Heart right ventricle (tissue), 16 donors: ENCODE results near the gene RALGPS1. TPM values are rescaled to one million over a fixed set of nuclear protein-coding genes. Genes with fewer than 3 reads are reported as not detected.
"Not testable (repeated sequence)": the region's sequence is repeated elsewhere in the genome, so short reads cannot be mapped to it uniquely, and the experiment has no call there.

ENCODE experiments used
- ATAC-seq, 8 donors: fragments of 200-7000 bp; cut with Tn5 transposase; one replicate each; pipeline ENCODE4 v1.9.1; 2020; ENCODE audit warnings: mild to moderate bottlenecking in 8 of 8, moderate library complexity in 8 of 8, moderate number of reproducible peaks in 1 of 8
- DNase-seq, 2 donors: peaks; one replicate each; pipeline ENCODE4 v3.0.0-alpha.2; 2020
- H3K27ac ChIP-seq, 10 donors: fragments of 200-600 bp; sonication (generic) in 2 of 10; one replicate each; pipeline versions ENCODE4 v1.5.0 to v1.8.0; 2020 to 2022; ENCODE audit warnings: mild to moderate bottlenecking in 3 of 10
- H3K27me3 ChIP-seq, 7 donors: fragments of 200-600 bp; one replicate each; pipeline ENCODE4 v1.8.0; 2021 to 2022; ENCODE audit warnings: mild to moderate bottlenecking in 2 of 7
- H3K36me3 ChIP-seq, 9 donors: fragments of 200-600 bp; sonication (generic) in 1 of 9; one replicate each; pipeline versions ENCODE4 v1.5.0 to v1.8.0; 2020 to 2022; ENCODE audit warnings: mild to moderate bottlenecking in 2 of 9
- H3K4me1 ChIP-seq, 9 donors: fragments of 200-600 bp; sonication (generic) in 1 of 9; one replicate each; pipeline versions ENCODE4 v1.5.0 to v1.8.0; 2020 to 2022; ENCODE audit warnings: mild to moderate bottlenecking in 4 of 9
- H3K4me3 ChIP-seq, 10 donors: fragments of 200-600 bp; sonication (generic) in 2 of 10; one replicate each; pipeline versions ENCODE4 v1.5.0 to v1.8.0; 2020 to 2022; ENCODE audit warnings: mild to moderate bottlenecking in 7 of 10, moderate library complexity in 2 of 10
- H3K9me3 ChIP-seq, 11 donors: fragments of 200-600 bp in 10 of 11; sonication (generic) in 2 of 11; one replicate each; pipeline versions ENCODE4 v1.5.0 to v1.8.0; 2013 to 2022; ENCODE audit warnings: mild to moderate bottlenecking in 2 of 11, control low read depth in 1 of 11, moderate library complexity in 1 of 11
- WGBS, 2 donors: extraction: QIAGEN DNeasy Blood & Tissue Kit; methylation state at CpG; one replicate each; pipeline ENCODE4 v1.1.7; 2013; ENCODE audit warnings: inconsistent platforms in 1 of 2; 5-methylcytosine and 5-hydroxymethylcytosine counted together
- intact Hi-C, 10 donors: fragments of 100-400 bp; cut with DNase I; formaldehyde crosslinking; loops; one replicate each; pipeline versions ENCODE4 v1.11.1 to v1.14.2; 2022
- polyA plus RNA-seq, 2 donors: library from polyadenylated mRNA; stranded (reverse); fragments of 200-250 nt; gene quantifications; one replicate each; pipeline ENCODE4 v1.2.3, GENCODE V29; 2013
- total RNA-seq, 10 donors: library from RNA; stranded (reverse); fragmentation: NEBNext Ultra II Directional in 3 of 10; extraction: Animal tissue kit (Norgen Biotek cat#: 25700) in 3 of 10; gene quantifications; one replicate each; pipeline versions ENCODE4 v1.2.1 to v1.2.4, GENCODE V29; 2021 to 2023
- TF ChIP-seq, protein P1 (sequence below), 9 donors: fragments of 200-600 bp; sonication (generic) in 2 of 9; IDR thresholded peaks; one replicate each; pipeline versions ENCODE4 v1.5.0 to v1.8.0; 2021 to 2022; ENCODE audit warnings: antibody characterized with exemption in 9 of 9, mild to moderate bottlenecking in 5 of 9, moderate library complexity in 1 of 9
- donor health status: Arrhythmogenic right ventricular cardiomyopathy.
- donor health status: ischemic (EF 13 %, LVEDD 7.1; RV severe dilation, severe dysfunction).
- donor health status: healthy with polysubstance abuse.
- donor health status: DM: no; HTN: yes; CAD: no.
- donor health status: DM: no; HTN: no; CAD: no.
- donor health status: ischemic (EF 25% LVEDD 6.9; RV normal size, moderate dysfunction).
- donor health status: ischemic (EF 25% LVEDD 5.7; RV mildly dilated, moderate dysfunction).
- donor health status: healthy.
- donor health status: DM: yes; HTN: yes; CAD: no.
- donor health status: Ischemic cardiomyopathy.
- donor health status: ischemic (EF 35%, LVEDD 5.7; RV mildly dilated, moderate dysfunction).
- donor health status: nonischemic (EF 11% LVEDD 7.7; RV severe dilation, severe dysfunction).
- donor health status: DM: yes; HTN: yes; CAD: no.
- donor health status: PGD.
- donor health status: ischemic (EF 29% LVEDD 5.4; RV normal size, mild dysfunction).
- donor health status: nonischemic (EF 23%, LVEDD 6.1; RV moderate dilation, normal function).

The RALGPS1 gene
- total and polyA plus RNA-seq, 12 donors: 4.2 to 25.0 (median 16.8) TPM

DNA sequence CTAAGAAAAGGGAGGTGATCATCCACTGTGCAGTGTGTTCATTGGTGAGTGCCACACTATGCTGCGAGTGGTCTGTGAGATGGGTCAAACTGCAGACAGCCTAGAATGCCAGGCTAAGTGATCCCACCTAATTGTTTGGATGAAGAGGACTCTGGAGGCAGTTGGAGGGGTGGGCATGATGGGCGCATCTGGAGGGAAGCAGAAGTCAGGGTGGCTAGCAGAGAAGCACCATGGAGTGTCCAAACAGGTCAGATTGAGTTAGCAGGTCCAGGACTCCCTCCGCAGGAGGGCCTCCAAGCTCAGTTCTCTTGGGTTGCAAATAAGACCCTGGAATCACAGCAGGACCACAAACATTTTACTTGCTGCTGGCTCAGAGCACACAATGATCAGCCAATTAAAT, 227.7 kb downstream of the RALGPS1 start:
- intact Hi-C loops: no loop called here
- peaks cover 0 to 41% (median 14%) of the 10 kb centered on the region in 9 donors for H3K4me1 ChIP-seq
- H3K4me3 ChIP-seq: no peak overlapping the region
- WGBS, 2 donors: 96 to 99% methylated on average over 3 of the region's 3 CpGs
- no peak for ATAC-seq
- no peak for DNase-seq
- no peaks in the 10 kb centered on the region for H3K36me3 ChIP-seq
- no peaks in the 10 kb centered on the region for H3K9me3 ChIP-seq
- no peaks in the 10 kb centered on the region for H3K27me3 ChIP-seq
- TF ChIP-seq, protein P1, sequence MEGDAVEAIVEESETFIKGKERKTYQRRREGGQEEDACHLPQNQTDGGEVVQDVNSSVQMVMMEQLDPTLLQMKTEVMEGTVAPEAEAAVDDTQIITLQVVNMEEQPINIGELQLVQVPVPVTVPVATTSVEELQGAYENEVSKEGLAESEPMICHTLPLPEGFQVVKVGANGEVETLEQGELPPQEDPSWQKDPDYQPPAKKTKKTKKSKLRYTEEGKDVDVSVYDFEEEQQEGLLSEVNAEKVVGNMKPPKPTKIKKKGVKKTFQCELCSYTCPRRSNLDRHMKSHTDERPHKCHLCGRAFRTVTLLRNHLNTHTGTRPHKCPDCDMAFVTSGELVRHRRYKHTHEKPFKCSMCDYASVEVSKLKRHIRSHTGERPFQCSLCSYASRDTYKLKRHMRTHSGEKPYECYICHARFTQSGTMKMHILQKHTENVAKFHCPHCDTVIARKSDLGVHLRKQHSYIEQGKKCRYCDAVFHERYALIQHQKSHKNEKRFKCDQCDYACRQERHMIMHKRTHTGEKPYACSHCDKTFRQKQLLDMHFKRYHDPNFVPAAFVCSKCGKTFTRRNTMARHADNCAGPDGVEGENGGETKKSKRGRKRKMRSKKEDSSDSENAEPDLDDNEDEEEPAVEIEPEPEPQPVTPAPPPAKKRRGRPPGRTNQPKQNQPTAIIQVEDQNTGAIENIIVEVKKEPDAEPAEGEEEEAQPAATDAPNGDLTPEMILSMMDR (IDR thresholded peaks at IDR 0.05): no peak
- no peak overlapping the region for H3K27ac ChIP-seq

DNA sequence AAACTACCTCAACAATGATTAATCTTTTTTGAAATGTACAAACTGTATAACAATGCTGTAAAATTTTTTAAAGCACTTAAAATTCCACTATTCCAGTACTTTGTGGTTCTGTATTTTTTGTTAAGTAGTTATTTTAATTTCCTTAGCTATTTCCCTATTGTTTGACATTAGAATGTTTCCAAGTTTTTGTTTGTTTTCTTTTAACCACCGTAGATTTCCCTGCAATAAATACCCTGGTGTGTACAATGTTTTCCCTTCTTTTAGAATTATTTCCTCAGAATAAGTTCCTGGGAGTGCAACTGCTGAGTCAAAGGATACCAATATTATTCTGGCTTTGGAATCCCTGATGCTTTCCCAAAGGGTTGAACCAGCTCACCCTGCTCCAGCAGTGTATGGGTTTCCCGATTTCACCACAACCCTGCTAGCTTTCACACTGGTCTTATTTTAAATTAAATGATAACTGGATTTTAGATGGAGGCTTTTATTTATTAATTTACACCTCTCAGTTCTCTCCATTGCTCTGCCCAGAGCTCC, 228.4 kb downstream of the RALGPS1 start:
- WGBS, 2 donors: 77 to 85% methylated on average over 2 of the region's 2 CpGs
- H3K4me1 ChIP-seq: peaks cover 0 to 46% (median 15%) of the 10 kb centered on the region in 9 donors
- intact Hi-C loops: no loop called here
- H3K9me3 ChIP-seq: no peaks in the 10 kb centered on the region
- no peaks in the 10 kb centered on the region for H3K27me3 ChIP-seq
- ATAC-seq: no peak
- TF ChIP-seq, protein P1 (IDR thresholded peaks at IDR 0.05): no peak
- no peak overlapping the region for H3K4me3 ChIP-seq
- H3K36me3 ChIP-seq: no peaks in the 10 kb centered on the region
- H3K27ac ChIP-seq: peak overlapping the region in 1 of 10 donors; percentile 13
- DNase-seq: no peak

DNA sequence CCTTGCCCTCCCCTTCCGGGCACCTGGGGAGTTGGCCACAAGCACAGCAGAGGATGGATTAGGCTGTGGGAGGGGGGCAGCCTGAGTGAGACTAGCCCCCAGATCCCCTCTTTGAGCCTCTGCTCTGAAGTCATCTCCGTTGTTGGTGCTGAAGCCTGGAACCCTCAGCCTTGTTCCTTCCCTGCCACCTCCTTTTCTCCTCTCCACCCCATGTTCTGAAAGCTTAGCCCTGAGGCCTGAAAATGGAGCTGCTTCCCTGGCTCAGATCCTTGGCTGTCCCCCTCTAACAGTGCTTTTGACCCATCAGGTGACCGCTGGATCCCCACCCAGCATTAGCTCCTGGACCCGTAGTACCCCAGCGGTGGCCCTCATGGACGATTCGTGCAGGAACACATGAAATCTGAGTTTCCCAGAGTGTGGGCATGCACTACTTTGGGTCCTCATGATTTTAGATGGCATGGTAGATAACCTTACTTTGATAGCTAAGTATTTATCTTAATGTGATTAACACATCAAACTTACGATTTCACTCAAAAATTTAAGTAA, 229.4 kb downstream of the RALGPS1 start:
- Histone ChIP-seq H3K4me1 (peaks cover 0 to 45% (median 15%) of the 10 kb centered on the region in 9 donors), H3K27ac (no peak overlapping the region), H3K4me3 (no peak overlapping the region), H3K36me3 (no peaks in the 10 kb centered on the region), H3K9me3 (no peaks in the 10 kb centered on the region), H3K27me3 (no peaks in the 10 kb centered on the region)
- intact Hi-C loops: no loop called here
- 96 to 97% methylated on average over 8 of the region's 8 CpGs for WGBS, 2 donors
- DNase-seq (no peak), ATAC-seq (no peak)
- TF ChIP-seq, protein P1 (IDR thresholded peaks at IDR 0.05): no peak

GRCh38 chr9:127144670-127145445, 230.3 kb downstream of the RALGPS1 start:
- peak; percentile 70 to 91 (median 86) for ATAC-seq
- intact Hi-C loops: no loop called here
- H3K27ac ChIP-seq: peak overlapping the region in 7 of 10 donors; percentile 24 to 64 (median 45)
- no peaks in the 10 kb centered on the region for H3K36me3 ChIP-seq
- TF ChIP-seq, protein P1 (IDR thresholded peaks at IDR 0.05): peak in 2 of 9 donors; percentile 12 to 35
- no peaks in the 10 kb centered on the region for H3K27me3 ChIP-seq
- H3K4me3 ChIP-seq: no peak overlapping the region
- H3K9me3 ChIP-seq: no peaks in the 10 kb centered on the region
- DNase-seq: peak in 1 of 2 donors; percentile 58
- peaks cover 0 to 42% (median 15%) of the 10 kb centered on the region in 9 donors for H3K4me1 ChIP-seq
- 72 to 73% methylated on average over 8 of the region's 8 CpGs for WGBS, 2 donors

DNA sequence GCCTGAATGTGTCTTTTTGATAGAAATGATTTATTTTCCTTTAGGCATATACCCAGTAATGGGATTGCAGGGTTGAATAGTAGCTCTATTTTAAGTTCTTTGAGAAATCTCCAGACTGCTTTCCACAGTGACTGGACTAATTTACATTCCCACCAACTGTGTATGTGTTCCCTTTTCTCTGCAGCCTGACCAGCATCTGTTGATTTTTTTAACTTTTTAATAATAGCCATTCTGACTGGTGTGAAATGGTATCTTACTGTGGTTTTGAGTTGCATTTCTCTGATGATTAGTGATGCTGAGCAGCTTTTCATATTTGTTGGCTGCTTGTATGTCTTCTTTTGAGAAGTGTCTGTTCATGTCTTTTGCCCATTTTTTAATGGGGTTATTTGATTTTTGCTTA, 232.3 kb downstream of the RALGPS1 start:
- ATAC-seq, H3K4me3 ChIP-seq, H3K9me3 ChIP-seq, H3K27ac ChIP-seq, H3K36me3 ChIP-seq, H3K27me3 ChIP-seq, intact Hi-C loops, DNase-seq: not testable (repeated sequence)
- peaks cover 0 to 34% (median 11%) of the 10 kb centered on the region in 9 donors for H3K4me1 ChIP-seq
